Keratinocyte (primary cell): Measurements from ENCODE around the gene AKTIP. TPM values are rescaled to one million over a fixed set of nuclear protein-coding genes. Genes with fewer than 3 reads are reported as not detected.

Source experiments
- DNase-seq: peaks from one replicate; pipeline ENCODE4 v3.0.0-alpha.2; 2011; ENCODE audit warnings: low read depth, missing footprints, low spot score
- FAIRE-seq: peaks from 2 replicates; lab custom pipeline; 2011; peaks lifted over from hg19 to GRCh38; lab: Jason Lieb, UNC
- H2AFZ ChIP-seq: 2 replicates; pipeline ENCODE4 v1.6.0; 2012; ENCODE audit warnings: low read length, control low read depth, inconsistent platforms; ENCODE audit not compliant: control insufficient read depth
- H3K27ac ChIP-seq: 2 replicates; pipeline ENCODE4 v1.5.1; 2011; ENCODE audit warnings: low read length; ENCODE audit not compliant: control insufficient read depth, insufficient read depth
- H3K27me3 ChIP-seq: 3 replicates; pipeline ENCODE4 v1.6.0; 2011; ENCODE audit warnings: low read length; ENCODE audit not compliant: control insufficient read depth, insufficient read depth; ENCODE audit errors: extremely low read depth
- H3K36me3 ChIP-seq, 2 experiments: 2 replicates in 1 of 2; 3 replicates in 1 of 2; pipeline ENCODE4 v1.5.1; 2011; ENCODE audit warnings: low read length in 2 of 2, mild to moderate bottlenecking in 1 of 2; ENCODE audit not compliant: control insufficient read depth in 2 of 2, insufficient read depth in 2 of 2; ENCODE audit errors: extremely low read depth in 1 of 2
- H3K4me1 ChIP-seq: 3 replicates; pipeline ENCODE4 v1.5.1; 2011; ENCODE audit warnings: low read length; ENCODE audit not compliant: control insufficient read depth, insufficient read depth; ENCODE audit errors: extremely low read depth
- H3K4me2 ChIP-seq: 3 replicates; pipeline ENCODE4 v1.6.0; 2011; ENCODE audit warnings: low read depth, low read length; ENCODE audit not compliant: control insufficient read depth, insufficient read depth; ENCODE audit errors: extremely low read depth
- H3K4me3 ChIP-seq, 3 experiments: fragments of 200-600 bp in 1 of 3; sonication (generic) in 1 of 3; 2 replicates in 2 of 3; 3 replicates in 1 of 3; pipeline ENCODE4 v1.5.1; 2011 to 2016; ENCODE audit warnings: low read length in 3 of 3, mild to moderate bottlenecking in 3 of 3, control low read depth in 2 of 3, inconsistent platforms in 1 of 3, low read depth in 1 of 3, mixed read lengths in 1 of 3, mixed run types in 1 of 3, moderate library complexity in 1 of 3; ENCODE audit not compliant: control insufficient read depth in 2 of 3, insufficient read depth in 2 of 3; ENCODE audit errors: extremely low read depth in 1 of 3
- H3K79me2 ChIP-seq: 2 replicates; pipeline ENCODE4 v1.6.0; 2012; ENCODE audit warnings: low read length; ENCODE audit not compliant: control insufficient read depth, insufficient read depth
- H3K9ac ChIP-seq: 3 replicates; pipeline ENCODE4 v1.6.0; 2011; ENCODE audit warnings: low read length; ENCODE audit not compliant: control insufficient read depth, insufficient read depth; ENCODE audit errors: extremely low read depth
- H3K9me1 ChIP-seq: 3 replicates; pipeline ENCODE4 v1.6.0; 2011; ENCODE audit warnings: low read length; ENCODE audit not compliant: control insufficient read depth, insufficient read depth; ENCODE audit errors: extremely low read depth
- H3K9me3 ChIP-seq: 2 replicates; pipeline ENCODE4 v1.5.1; 2012; ENCODE audit warnings: low read depth, low read length; ENCODE audit not compliant: control insufficient read depth
- H4K20me1 ChIP-seq: 3 replicates; pipeline ENCODE4 v1.6.0; 2011; ENCODE audit warnings: low read length; ENCODE audit not compliant: control insufficient read depth, insufficient read depth; ENCODE audit errors: extremely low read depth
- CTCF ChIP-seq, 3 experiments: IDR thresholded peaks in 1 of 3; conservative IDR thresholded peaks in 1 of 3; optimal IDR thresholded peaks in 1 of 3; 2 replicates in 2 of 3; 3 replicates in 1 of 3; pipeline versions ENCODE3 to v1.5.1; 2011; ENCODE audit warnings: low read length in 3 of 3, mild to moderate bottlenecking in 3 of 3, moderate library complexity in 2 of 3, control low read depth in 1 of 3, inconsistent platforms in 1 of 3; ENCODE audit not compliant: insufficient read depth in 2 of 3; ENCODE audit errors: extremely low read depth in 1 of 3
- EZH2 ChIP-seq: IDR thresholded peaks from one replicate; pipeline ENCODE4 v1.6.1; 2012; ENCODE audit warnings: inconsistent platforms, mild to moderate bottlenecking, low read length, moderate library complexity
- dilution Hi-C: fragments of 300-500 bp; cut with MboI; formaldehyde crosslinking; loops from one replicate; pipeline ENCODE4 v1.7.0; 2020; ENCODE audit warnings: low sequenced_read_pairs; ENCODE audit not compliant: extremely low pct_ligation_motif_present
- polyA plus RNA-seq, 5 experiments: library from polyadenylated mRNA; depleted of rRNA in 3 of 5; stranded (reverse) in 3 of 5; stranded (forward) in 1 of 5; unstranded in 1 of 5; fragments of >200 nt; gene quantifications; 1 replicate in 1 of 5; 2 replicates in 3 of 5; 3 replicates in 1 of 5; pipeline versions ENCODE4 v1.2.1 to v1.2.3, GENCODE V29; 2011 to 2012; ENCODE audit warnings: missing spikeins in 2 of 5, low read depth in 1 of 5, low replicate concordance in 1 of 5

AKTIP gene
- polyA plus RNA-seq, 1 donor (not counting 4 experiments of a cell fraction or from before 2014, with no cell fraction given): 23.6 TPM

GRCh38 chr16:53530741-53531140 is 27.7 kb upstream of the AKTIP start:
- FAIRE-seq: no peak
- H3K36me3 ChIP-seq: no peaks in the 10 kb centered on the region

DNA sequence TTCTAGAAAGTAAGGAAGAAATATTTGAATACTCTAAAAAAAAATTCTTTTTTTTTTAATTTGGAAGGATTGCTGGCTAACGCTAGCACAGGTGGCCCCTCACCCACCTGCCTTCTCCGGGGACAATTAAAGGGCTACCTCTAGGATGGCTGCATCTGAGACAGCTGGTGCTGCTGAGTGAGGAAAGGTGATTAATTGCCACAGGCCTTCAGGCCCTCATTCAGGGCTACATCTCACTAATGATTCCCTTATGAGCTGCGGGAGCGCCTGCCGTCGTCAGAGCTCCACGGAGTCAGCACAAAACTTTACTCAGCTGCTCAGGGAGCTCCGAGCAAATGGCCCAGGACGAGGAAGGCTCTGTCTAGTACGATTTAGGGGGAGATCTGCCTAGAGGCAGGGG is 27.0 kb upstream of the AKTIP start:
- Histone ChIP-seq H3K27me3 (no peaks in the 10 kb centered on the region), H3K36me3 (no peaks in the 10 kb centered on the region), H3K4me3 (no peak overlapping the region), H3K27ac (no peak overlapping the region), H3K9ac (no peak overlapping the region), H2AFZ (no peak overlapping the region), H3K4me2 (no peak overlapping the region), H3K4me1 (peaks cover 4% of the 10 kb centered on the region), H4K20me1 (no peaks in the 10 kb centered on the region), H3K9me3 (no peaks in the 10 kb centered on the region), H3K79me2 (no peaks in the 10 kb centered on the region), H3K9me1 (no peaks in the 10 kb centered on the region)
- TF ChIP-seq EZH2 (no peak), CTCF (optimal IDR thresholded peaks at IDR 0.05 in 1 of 3, IDR thresholded peaks at IDR 0.05 in 1 of 3, conservative IDR thresholded peaks at IDR 0.05 in 1 of 3; ENCODE audit: extremely low read depth in 1 of 3, insufficient read depth in 2 of 3, low read length in 3 of 3) (no peak)
- FAIRE-seq (no peak), DNase-seq (no peak)
- dilution Hi-C loops: no loop called here

More at GRCh38 chr16:53530741-53531140, 27.7 kb upstream of the AKTIP start:
- no peaks in the 10 kb centered on the region for H3K9me1 ChIP-seq
- H3K4me3 ChIP-seq: no peak overlapping the region
- no peaks in the 10 kb centered on the region for H3K79me2 ChIP-seq
- no peak overlapping the region for H3K4me2 ChIP-seq
- no peak overlapping the region for H3K9ac ChIP-seq
- TF ChIP-seq EZH2 (no peak), CTCF (optimal IDR thresholded peaks at IDR 0.05 in 1 of 3, IDR thresholded peaks at IDR 0.05 in 1 of 3, conservative IDR thresholded peaks at IDR 0.05 in 1 of 3; ENCODE audit: extremely low read depth in 1 of 3, insufficient read depth in 2 of 3, low read length in 3 of 3) (no peak)
- no peak overlapping the region for H2AFZ ChIP-seq
- dilution Hi-C loops: no loop called here
- H3K27ac ChIP-seq: no peak overlapping the region
- H4K20me1 ChIP-seq: no peaks in the 10 kb centered on the region
- DNase-seq: no peak
- no peaks in the 10 kb centered on the region for H3K27me3 ChIP-seq
- H3K4me1 ChIP-seq: peaks cover 4% of the 10 kb centered on the region
- H3K9me3 ChIP-seq: no peaks in the 10 kb centered on the region
